Suppressor macrophage treated with lipopolysaccharide for 1 hour (primary cell): ENCODE data around the gene ZGRF1.
"Not testable (repeated sequence)": the region's sequence is repeated elsewhere in the genome, so short reads cannot be mapped to it uniquely, and the experiment has no call there.

Experiments used
- DNase-seq, 3 donors: peaks; one replicate each; pipeline ENCODE4 v3.0.0-alpha.2; 2020 to 2022

Gene ZGRF1

DNA sequence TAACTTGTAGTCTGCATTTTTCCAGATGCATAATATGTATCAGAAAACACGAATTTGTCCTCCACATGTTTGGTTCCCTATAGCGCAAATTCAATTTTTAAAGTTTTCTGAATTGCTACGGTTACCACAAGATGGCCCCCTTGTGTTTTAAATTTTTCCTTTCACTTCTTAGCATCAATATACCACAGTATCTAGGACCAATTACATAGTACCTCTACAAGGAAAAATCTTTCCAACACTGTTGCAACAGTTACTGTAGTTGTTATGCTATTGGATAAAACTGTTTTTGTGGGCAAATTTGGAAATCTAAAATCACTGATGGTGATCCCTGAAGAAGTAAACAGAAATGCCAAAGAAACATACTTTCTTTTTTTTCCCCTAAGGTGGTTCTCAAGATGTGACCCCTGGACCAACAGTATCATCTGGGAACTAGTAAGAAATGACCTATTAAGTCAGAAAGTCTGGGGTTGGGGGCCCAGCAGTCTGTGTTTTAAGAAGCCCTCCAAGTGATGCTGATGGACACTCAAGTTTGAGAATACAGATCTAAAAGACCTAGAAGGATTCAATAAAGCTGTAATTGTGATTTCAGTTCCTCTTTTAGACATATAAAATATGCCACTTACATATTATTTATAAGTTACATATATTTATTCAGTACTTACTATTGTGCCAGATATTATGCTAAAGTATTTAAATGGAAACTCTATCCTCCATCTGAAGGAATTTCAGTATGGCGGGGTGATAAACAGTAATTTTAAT is 3.1 kb downstream of the ZGRF1 start:
- peak; percentile 40 to 58 (median 52) for DNase-seq

DNA sequence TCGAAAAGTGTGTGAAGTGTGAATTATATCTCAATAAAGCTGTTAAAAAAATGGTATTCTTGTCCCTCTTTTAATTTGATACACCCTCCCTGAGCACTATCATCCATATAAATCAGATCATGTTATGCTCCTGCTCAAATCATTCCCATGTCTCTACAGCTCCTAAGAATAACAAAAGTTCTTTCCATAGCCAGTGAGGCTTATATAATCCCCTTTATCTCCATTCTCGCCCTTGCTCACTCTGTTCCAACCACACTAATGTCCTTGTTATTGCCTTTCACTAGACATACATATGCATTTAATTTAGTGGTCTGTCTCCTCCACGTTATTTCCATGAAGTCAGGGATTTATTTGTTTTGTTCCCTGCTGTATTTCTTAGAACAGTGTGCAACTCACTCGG is 10.5 kb downstream of the ZGRF1 start:
- DNase-seq, result no peak

DNA sequence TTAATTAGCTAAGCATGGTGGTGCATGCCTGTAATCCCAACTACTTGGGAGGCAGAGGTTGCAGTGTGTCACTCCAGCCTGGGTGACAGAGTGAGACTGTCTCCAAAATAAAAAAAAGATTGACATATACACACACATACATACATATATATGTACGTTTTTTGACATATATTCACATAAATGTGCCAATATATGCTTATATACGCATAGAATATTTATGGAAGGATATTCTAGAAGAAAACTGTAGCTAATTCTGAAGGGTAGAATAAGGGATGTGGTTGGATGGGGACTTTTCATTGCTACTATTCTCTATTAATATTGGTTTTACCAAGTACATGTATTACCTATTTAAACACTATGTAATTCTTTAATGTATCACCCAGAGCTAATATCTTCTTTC is 19.7 kb downstream of the ZGRF1 start:
- DNase-seq, result no peak

DNA sequence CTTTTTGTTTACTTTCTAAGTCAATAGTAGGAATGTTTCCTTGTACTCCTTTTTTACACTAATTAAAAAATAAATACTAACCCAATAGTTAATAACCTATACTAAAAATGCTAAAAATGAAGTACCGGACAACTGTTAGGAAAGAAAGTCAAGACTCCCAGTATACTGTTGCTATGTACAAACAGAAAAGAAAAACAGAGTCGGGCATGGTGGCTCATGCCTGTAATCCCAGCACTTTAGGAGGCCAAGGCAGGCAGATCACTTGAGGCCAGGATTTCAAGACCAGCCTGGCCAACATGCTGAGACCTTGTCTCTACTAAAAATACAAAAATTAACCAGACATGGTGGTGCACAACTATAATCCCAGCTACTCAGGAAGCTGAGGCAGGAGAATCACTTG is 23.9 kb downstream of the ZGRF1 start:
- DNase-seq, result not testable (repeated sequence)

DNA sequence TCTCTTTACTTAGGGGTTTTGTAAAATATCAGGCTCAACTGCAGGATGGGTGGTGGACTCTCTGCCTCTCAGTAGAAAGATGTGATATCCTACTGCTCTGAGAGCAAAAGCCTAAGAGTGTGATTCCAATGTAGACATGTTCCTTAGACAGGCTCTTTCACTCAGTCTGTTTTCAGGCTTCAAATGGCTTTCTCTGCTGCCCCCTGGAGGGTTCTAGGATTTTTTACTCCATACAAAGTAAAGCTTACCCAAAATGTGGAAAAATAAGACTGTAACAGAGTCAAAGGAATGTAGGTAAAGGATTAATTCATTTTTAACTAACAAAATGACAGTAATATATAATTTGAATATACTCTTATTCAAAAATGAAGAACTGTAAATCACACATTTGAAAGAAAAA is 32.1 kb downstream of the ZGRF1 start:
- DNase-seq, result peak; percentile 47 to 74 (median 72)

DNA sequence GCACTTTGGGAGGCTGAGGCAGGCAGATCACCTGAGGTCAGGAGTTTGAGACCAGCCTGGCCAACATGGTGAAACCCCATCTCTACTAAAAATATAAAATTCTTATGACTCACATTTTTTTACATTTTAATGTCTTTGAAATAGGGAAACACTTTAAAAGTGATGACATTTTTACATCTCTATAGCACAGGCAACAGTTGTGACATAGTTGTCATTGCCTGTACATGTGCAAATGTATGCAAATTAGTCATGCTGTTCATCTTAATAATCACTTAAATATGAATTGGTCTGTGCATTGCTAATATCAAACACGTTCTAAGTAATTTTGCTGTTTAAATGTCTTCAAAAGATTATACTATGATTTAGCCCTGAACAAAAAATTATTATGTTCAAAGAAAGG is 41.7 kb downstream of the ZGRF1 start:
- DNase-seq, result no peak

DNA sequence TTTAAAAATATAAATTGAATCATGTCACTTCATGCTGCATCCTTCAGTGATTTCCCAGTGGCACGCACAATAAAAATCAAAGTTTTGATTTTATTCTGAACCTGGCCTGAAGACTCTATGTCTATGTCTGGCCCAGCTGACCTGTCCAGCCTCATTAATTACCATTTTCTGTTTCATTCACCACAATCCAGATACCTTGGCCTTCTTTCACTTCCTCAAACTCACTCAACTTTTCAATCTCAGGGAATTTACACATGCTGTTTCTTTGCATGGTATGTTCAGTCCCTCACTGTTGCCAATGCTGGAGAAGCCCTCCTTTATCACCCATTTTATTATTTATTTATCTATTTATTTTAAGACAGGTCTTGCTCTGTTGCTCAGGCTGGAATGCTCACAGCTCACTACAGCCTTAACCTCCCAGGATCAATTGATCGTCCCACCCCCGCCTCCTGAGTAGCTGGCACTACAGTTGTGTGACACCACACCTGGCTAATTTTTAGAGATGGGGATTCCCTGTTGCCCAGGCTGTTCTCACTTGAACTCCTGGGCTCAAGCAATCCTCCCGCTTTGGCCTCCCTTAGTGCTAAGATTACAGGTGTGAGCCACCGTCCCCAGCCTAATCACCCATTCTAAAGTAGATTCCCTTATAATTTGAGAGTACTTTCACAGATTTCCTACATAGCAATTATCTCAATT is 43.1 kb downstream of the ZGRF1 start:
- DNase-seq, result no peak

DNA sequence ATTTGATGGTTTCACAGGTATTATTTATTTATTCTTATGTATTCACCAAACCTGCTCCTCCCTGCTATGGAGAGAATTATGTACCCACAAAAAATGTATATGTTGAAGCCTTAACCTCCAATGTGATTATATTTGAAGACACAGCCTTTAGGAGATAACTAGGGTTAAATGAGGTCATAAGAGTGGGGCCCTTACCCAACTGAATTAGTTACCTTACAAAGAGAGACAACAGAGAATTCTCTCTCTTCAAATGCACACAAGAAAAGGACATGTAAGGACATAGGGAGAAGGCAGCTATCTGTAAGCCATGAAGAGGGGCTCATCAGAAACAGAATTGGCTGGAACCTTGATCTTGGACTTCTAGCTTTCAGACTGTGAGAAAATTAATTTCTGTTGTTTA is 44.0 kb downstream of the ZGRF1 start:
- DNase-seq, result no peak

DNA sequence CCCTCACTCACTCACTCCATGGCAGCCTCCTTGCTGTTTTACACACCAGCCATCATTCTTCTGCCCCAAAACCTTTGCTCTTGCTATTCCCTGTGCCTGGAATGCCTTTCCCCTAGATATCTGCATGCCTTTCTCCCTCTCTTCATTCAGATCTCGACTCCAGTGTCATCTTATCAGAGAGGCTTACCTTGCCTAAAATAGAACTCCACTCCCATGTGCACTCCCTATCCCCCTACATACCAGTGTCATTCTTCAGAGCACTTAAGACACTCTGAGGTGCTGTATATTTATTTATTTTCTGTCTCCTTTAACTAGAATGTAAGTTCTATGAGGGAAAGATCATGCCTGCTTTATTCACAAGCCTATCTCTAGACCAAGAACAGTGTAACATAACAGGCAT is 45.1 kb downstream of the ZGRF1 start:
- no peak for DNase-seq

DNA sequence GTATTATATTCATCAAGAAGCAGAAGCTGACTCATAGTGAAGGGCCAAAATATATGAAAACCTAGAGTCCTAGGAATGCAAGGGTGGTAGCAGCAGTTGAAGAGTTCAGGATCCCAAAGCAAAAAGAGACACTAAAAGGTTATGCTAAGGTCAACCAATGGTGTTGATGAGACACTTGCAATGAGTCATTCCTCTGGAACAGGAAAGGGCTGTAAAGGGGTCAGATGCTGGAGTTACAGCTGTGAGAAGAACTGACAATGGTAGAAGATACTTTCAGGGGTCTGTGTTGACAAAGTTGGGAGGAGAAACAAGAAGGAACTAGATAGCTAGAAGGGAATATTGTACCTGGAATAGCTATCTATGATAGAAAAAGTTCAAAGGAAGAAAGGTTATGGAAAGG is 47.5 kb downstream of the ZGRF1 start:
- DNase-seq, result peak; percentile 3 to 20 (median 11)

DNA sequence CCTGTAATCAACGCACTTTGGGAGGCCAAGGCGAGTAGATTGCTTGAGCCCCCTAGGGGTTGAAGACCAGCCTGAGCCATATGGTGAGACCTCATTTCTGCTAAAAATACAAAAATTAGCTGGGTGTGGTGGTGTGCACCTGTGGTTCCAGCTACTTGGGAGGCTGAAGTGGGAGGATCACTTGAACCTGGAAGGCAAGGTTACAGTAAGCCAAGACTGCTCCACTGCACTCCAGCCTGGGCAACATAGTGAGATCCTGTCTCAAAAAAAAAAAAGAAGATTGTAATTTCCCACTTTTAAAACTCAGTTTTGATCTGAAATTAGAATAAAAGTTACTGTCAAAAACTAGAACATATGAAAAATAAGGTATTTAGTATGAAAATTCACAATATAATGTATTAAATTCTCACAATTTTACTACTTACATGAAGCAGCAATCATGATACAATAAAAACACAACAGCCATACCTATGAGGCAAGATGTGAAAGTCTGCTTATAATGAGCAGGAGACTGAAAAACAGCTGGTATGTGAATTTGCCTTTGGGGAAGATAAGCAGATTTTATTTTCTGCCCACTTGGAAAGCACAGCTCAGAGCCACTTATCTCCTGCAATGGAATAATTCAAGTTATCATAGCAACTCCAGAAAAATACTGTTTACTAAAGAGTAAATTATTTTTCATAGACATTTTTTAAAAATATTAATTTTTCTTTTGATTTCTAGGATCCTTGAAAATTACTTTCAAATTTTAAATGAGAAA is 50.6 kb downstream of the ZGRF1 start:
- no peak for DNase-seq

DNA sequence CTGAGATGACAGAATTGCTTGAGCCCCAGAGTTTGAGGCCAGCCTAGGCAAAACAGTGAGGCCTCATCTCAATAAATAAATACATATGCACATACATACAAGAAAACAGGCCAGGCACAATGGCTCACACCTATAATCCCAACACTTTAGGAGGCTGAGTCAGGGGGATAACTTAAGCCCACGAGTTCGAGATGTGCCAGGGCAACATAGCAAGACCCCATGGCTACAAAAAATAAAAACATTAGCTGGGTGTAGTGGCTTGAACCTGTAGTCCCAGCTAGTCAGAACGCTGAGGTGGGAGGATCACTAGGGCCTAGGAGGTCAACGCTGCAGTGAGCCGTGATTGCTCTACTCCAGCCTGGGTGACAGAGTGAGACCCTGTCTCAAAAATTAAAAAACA is 69.2 kb downstream of the ZGRF1 start:
- DNase-seq, result no peak

DNA sequence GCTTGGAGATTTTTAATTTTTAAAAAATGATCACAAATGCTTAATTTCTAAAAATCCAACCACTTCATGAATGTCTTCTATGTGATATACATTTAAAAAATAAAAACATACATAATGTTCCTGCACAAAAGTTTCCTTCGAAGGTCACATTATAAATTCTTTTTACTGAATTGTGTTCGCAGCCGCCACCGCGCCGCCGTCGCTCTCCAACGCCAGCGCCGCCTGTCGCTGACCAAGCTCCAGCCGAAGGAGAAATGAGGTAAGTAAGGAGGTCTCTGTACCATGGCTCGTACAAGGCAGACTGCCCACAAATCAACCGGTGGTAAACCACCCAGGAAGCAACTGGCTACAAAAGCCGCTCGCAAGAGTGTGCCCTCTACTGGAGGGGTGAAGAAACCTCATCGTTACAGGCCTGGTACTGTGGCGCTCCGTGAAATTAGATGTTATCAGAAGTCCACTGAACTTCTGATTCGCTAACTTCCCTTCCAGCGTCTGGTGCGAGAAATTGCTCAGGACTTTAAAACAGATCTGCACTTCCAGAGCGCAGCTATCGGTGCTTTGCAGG is 71.9 kb downstream of the ZGRF1 start:
- DNase-seq, result no peak

DNA sequence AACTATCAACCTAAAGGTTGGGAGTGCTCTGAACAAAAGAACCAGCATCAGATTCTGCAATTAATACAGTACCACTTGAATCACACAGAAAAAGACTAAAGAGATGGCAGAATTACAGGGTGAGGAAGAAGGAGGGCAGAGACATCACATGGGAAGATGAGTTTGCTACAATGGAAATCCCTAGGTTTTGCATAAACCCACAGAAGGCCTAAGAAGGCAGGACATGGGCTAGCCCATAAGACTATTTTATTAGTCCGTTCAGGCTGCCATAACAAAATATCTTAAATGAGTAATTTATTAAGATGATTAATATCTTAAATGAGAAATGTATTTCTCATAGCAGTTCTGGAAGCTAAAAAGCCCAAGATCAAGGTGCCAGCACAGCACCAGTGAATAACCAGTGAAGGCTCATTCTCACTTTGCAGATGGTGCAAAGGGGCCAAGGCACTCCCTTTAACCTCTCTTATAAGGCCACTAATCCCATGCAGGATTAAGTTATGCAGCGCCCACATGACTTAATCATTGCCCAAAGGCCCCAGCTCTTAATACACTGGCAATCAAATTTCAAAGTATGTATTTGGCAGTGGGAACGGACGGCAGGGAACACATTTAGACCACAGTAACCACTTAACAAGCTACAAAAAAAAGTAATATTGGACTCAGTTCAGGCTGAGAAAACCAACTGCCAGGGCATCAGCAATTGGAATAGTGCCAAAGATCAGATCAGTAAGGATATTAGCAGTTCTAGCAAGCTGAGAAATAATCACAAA is 73.1 kb downstream of the ZGRF1 start:
- no peak for DNase-seq

DNA sequence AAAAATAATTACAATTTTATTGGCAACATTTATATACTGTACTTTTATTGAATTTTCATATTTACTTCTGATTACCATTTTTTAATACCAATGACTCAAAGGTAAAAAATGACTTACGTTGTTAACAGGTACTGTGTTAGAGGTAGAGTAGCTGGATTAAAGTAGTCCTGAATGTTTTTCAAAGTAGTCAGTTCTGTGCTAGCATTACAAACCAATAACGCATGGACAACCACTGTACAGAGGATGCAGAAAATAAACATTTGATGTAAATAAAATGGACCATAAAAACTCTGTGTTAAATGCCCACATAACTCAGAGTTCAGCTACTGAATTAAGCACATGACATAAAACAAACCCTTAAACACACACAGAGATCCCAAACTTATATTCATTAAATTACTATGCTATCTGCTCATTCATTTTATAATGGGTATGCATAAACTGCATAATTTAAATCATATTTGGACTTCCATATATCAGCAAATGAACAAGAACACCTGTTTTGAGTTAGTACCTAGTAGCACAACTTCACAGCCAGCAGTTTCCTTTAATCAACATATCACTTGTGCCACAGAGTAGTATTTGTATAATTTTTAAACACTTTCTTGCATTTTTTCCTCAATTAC is 74.3 kb downstream of the ZGRF1 start:
- DNase-seq, result no peak

DNA sequence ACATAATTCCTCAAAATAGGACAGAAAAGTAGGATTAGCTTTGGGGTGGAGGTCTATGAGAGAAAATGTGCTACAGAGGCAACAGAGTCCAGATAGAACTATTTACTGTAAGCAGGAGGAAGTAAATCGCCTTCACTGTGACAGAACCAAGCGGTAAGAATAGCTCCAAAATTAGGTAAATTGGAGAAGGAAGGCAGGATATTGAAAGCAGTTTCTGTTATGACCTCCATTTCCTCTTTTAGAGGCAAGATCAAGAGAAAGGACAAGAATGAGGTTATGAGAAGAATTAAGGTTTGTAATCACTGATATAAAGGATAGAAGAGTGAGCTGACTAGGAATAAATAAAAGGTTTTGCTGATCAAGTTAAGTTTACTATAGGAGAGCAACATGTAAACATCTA is 76.6 kb downstream of the ZGRF1 start:
- peak; percentile 5 to 46 (median 19) for DNase-seq

DNA sequence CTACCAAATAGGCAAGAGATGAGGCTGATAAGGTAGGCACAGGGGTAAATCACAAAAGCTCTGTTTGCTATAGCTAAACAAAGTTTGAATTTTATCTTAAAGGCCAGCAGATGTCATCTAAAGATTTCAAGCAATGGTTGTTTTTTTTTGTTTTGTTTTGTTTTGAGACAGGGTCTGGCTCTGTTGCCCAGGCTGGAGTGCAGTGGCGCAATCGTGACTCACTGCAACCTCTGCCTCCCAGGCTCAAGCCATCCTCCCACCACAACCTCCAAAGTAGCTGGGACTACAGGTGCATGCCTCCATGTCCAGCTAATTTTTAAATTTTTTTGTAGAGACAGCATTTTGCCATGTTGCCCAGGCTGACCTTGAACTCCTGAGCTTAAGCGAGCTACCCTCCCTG is 77.7 kb downstream of the ZGRF1 start:
- no peak for DNase-seq

DNA sequence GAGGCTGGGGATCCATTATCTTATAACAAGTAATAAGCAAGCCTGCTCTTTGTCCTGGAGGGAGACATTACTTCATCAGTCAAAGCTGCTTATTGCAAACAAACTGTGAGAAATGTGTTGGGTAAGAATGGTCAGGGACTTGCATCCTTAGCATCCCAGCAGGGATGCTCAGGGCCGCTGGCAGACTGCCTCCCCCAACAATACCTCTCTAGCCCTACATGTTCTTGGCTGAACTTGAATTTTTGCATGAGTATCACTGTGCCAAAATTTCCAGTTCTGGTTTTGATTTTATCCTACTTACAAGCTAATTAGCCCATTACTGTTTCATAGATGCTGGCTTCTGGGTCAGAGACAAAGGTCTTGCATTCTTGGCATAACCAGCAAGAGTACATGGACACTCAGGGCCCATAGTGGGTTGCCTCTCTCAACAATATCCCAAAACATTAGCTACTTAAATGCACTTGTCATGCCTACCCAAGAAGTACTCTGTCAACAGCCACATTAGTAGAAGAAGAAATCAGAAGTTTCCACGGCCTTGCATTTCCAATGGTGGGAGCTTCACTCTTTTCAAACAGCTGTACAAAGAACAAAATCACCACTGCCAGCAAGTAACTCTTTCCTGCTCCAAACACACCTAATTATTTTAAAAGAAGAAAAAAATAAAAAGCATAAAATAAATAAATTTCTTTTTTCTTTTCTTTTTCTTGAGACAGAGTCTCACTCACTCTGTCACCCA is 78.9 kb downstream of the ZGRF1 start:
- no peak for DNase-seq

DNA sequence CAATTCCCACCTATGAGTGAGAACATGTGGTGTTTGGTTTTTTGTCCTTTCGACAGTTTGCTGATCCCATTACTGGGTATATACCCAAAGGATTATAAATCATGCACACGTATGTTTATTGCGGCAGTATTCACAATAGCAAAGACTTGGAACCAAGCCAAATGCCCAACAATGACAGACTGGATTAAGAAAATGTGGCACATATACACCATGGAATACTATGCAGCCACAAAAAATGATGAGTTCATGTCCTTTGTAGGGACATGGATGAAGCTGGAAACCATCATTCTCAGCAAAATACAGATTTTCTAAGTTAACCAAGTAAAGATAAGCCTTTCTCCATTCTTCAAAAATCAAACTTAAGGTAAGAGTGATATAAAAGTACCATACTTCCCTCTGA is 82.4 kb downstream of the ZGRF1 start:
- not testable (repeated sequence) for DNase-seq

DNA sequence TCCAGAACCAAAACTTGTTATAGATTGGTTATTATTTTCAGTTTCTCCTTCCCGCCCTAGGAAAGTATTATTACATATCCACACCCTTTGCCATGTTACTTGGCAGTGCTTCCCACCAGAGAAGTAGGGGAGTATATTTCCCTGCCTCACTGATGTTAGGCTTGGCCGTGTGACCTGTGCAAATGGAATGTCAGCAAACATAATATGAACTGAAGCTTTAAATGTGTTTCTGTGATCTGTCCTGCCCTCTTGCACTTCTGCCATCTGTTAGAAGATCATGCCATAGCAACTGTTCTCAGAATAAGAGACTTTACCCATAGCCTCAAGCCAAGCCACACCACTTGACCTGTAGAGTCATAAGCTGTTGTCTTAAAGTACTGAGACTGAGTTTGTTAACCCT is 84.0 kb downstream of the ZGRF1 start:
- no peak for DNase-seq

DNA sequence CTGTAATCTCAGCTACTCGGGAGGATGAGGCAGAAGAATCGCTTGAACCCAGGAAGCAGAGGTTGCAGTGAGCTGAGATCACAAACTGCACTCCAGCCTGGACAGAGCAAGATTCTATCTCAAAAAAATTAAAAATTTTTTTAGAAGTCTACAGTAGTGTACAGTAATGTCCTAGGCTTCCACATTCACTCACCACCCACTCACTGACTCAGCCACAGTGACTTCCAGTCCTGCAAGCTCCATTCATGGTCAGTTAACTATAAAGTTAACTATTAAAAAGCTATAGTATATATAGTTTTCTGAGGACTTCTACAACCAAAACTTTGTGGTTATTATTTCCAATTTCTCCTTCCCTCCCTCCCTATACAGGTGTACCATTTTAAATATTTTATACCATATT is 86.0 kb downstream of the ZGRF1 start:
- peak; percentile 50 to 54 (median 52) for DNase-seq

DNA sequence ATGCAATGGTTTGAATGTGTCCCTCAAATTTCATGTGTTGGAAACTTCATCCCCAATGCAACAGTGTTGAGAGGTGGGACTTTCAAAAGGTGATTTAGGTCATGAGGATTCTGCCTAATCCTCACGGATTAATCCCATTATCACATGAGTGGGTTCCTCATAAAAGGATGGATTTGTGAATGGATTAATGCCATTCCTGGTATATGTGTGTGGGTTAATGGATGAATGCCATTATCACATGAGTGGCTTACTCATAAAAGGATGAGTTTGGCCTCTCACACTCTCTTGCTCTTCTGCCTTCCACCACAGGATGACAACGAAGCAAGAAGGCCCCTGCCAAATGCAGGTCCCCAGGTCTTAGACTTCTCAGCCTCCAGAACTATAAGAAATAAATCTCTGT is 90.2 kb downstream of the ZGRF1 start:
- no peak for DNase-seq
